Erythroblast (primary cell): ENCODE data around the gene DTWD2.
"Not testable (repeated sequence)": the region's sequence is repeated elsewhere in the genome, so short reads cannot be mapped to it uniquely, and the experiment has no call there.

Experiments
- GATA1 ChIP-seq: IDR thresholded peaks from 2 replicates; pipeline ENCODE4 v1.6.1; 2011; ENCODE audit warnings: low read depth, mild to moderate bottlenecking, control low read depth, low read length, moderate library complexity
- POLR2A ChIP-seq: IDR thresholded peaks from 2 replicates; pipeline ENCODE4 v1.6.1; 2011; ENCODE audit warnings: mild to moderate bottlenecking, low read length

- not testable (repeated sequence) for TF ChIP-seq POLR2A, GATA1
Observed at GRCh38 chr5:118952306-118952705, 36.0 kb downstream of the DTWD2 start.
